Measurements from ENCODE around the gene LUZP2.

Gene LUZP2

DNA sequence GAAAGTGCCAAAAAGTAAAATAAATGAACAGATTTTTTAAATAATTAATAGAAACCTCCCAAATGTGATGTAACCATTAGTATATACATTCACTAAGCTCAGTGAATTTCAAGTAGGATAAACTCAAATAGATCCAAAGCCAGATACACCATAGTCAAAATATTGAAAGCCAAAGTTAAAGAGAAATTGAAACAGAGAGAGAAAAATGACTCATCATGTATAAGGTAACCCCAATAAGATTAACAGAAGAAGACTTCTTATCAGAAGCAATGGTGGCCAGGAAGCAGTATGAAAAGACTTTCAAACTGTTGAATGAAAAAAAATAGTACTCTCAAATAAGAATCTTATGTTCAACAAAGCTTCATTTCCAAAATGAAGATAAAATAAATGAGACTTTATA, 70.5 kb downstream of the LUZP2 start:
- no peak for DNase-seq (ENCODE audit: low read depth)

DNA sequence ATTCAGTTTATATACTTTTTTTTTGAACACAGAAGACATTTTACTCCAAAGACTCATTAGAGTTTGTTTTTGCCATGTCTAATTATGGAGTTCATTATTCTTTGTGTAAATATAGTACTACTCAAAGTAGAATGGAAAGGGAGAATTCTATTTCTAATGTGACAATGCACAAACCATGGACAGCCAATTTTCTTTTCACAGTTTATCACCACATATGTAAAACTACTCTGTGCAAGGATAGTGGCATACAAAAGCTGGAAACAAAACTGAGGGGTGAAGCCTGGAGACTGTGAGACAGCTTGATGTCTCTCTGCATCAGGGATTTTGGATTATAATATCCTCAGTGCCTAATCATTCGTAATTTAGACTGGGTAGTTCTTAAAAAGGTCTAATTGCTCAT, 75.5 kb downstream of the LUZP2 start:
- DNase-seq (ENCODE audit: low read depth), result no peak

DNA sequence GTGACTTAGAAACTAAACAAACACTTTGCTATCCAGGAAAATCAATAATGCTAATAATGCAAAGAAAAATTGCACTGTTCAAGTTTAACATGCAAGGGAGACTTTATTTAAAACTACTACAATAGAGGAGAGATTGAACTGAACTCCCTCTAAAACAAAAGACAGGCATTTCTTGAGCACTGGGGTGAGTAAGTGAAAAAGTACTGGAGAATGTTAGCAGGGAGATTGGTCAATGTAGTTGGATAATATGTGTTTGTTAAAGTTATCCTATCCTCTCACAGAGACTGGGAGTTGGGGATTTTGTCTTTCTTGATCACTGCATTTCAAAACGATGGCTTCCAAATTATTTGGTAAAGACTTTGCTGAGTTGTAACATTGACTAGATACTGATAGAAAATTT, 77.6 kb downstream of the LUZP2 start:
- no peak for DNase-seq (ENCODE audit: low read depth)

DNA sequence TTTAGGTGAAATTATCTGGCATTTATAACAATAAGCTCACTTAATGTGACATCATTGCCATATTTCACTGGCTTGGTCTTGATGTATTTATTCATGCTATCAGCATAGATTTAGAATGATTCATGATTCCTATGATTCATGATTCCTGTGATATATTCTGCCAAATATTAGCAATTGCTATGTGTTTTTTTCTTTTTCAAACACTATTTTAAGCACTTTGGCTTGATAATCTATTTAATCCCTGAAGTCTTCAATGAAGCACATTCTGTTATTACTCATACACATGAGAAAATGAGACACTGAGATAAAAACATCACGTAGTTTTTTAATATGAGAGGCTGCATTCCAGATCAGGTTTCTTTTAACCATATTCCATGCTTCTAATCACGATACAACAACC, 78.5 kb downstream of the LUZP2 start:
- DNase-seq (ENCODE audit: low read depth), result no peak

DNA sequence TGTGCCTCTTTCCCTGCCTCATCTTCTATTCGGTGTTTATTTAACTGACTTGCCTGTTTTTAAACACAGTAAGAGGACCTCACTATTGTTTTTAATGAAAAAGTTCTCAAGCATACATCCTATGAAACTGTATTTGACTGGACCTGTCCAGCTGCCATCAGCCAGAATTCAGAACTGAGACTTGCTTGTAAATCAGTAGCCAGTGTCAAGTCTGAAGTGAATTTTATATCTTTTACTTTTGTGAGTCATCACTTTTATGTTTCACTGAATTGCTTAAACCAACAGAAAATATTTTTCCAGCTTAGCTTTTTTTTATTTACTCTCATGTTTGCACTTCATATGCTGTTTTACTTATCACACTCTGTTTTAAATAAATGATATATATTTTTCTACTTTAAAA, 88.3 kb downstream of the LUZP2 start:
- no peak for DNase-seq (ENCODE audit: low read depth)

DNA sequence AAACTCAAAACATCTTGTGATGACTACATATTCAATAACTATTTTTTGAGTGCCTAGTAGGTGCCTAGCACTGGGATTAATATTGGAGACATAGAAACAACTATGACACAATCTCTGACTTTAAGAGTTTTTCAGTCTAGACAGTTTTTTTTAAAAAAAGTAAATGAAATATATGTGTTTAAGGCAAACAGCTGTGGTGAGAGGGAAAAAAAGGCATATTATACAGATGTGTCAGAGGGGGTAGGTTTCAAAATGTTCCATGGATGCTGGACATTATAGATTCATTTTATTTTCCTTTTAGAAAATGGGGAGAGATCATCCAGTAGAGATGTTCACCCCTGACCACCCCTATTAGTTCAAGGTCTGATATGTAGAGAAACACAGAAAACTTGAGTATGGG, 90.8 kb downstream of the LUZP2 start:
- DNase-seq (ENCODE audit: low read depth), result no peak

DNA sequence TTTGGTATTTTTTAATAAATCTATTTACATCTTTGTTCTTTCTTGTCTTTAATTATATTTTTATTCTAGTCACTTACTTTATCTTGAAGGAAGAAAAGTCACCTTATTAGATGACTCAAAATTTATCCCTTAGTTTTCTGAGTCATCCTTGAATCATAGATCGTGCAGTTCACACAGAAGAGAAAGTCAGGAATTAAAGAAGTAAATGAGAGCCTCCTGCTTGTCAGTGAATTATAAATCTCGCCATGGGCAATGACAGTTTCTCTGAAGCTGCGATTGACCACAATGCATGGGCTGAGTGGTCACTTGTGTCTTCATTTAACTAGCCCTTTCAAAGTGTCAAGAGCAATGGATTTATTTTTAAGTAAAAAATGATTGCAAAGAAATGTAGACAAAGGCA, 91.2 kb downstream of the LUZP2 start:
- no peak for DNase-seq (ENCODE audit: low read depth)

DNA sequence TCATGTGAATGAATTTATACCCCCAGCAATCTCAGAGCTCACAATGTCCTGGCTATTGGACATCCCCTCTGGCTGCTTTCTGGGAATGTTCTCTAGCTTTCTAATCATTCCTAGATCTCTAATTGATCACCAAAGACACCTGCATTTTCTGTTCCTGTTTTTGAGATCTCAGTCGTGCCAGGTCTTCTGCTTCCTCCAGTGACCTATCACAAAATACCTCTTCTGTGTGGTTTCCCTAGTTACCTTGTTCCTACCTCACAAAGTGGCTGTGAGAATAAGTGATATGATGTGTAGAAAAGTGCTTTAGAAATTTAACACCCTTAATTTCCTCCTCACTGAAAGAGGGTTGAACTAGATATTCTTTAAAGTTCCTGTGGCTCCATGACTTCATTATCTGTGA, 92.2 kb downstream of the LUZP2 start:
- no peak for DNase-seq (ENCODE audit: low read depth)

DNA sequence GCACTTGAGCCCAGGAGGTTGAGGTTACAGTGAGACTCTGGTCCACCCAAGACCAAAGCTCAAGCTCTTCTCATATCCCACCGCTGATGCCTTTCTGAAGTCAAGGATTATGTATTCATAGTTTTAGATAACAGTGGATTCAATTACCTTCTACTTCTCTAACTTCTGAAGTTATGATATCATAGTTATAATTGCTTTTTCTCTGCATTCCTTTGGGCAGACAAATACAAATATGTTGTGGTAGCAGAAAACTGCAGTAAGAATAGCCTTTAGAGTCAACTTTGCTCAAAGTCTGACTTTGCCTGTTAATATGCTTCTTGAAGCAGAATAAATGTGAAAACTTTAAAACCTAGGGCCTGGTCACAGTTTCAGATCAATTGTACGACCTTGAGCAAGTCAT, 94.4 kb downstream of the LUZP2 start:
- no peak for DNase-seq (ENCODE audit: low read depth)

DNA sequence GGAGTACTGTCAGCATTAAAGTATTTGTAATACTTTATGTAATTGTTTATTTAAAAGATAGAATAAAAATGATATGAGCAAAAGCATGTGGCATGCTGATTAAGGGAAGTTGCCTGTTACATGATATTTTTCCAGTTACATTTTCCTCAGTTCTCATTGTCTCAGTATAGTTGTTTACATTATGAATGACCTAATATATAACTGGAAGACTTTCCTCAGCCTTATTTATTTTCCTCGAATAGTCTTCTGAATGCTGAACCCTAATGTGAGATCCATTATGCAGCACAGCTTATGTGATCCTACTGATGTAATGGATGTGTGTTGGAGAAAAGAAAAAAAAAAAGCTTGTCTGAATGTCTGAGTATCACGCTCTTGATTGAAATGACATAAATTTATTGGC, 95.5 kb downstream of the LUZP2 start:
- no peak for DNase-seq (ENCODE audit: low read depth)

DNA sequence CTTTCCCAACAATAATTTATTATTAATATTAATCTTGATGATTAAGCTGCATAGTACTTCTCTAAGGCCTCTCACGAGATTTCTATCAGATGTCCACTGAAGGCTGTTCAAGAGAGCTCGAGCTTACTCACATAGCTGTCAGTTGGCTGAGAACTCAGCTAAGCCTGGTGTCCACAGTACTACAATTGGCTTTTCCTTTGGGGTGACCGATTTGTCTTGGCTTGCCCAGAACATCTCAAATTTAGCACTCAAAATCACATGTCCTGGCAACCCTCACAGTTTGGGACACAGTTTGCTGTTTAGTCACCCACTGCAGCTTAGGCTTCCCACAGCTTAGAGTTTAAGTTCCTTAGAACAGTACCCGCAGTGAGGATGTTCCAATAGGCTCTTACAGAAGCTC, 96.5 kb downstream of the LUZP2 start:
- DNase-seq (ENCODE audit: low read depth), result no peak

DNA sequence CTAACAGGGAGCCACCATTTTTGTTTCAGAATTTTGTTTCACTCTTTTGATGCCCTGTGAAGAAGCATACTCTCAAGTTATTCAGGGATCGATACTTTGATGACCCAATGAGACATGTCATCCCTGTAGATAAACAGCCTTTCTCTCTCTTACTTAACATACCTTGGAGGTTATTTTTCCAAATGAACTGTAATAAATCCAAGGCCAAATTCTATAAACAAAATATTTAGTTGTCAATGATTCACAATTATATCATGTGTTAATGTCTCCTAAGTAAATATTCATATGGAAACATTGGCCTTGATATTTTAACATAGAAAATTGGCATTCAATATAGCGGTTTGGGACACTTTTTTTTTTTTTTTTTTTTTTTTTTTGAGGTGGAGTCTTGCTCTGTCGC, 97.5 kb downstream of the LUZP2 start:
- no peak for DNase-seq (ENCODE audit: low read depth)

DNA sequence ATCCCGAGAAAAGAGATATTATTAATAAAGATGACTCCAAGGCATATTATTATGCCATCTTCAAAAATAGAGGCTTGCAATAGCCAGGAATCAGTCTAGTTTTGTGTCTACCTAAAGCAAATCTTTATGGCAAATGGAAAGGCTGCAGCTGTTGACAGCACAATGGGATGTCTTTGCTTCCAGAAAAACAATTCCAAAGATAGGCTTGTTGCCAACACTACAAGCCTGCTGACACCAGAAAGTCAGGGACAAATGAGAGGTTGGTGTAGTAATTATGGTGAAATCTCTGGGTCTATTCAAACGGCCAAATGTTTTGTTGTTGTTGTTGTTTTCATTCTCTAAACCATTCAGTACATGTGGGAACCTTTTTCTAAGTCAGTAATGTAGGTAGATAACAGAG, 101.8 kb downstream of the LUZP2 start:
- no peak for DNase-seq (ENCODE audit: low read depth)

DNA sequence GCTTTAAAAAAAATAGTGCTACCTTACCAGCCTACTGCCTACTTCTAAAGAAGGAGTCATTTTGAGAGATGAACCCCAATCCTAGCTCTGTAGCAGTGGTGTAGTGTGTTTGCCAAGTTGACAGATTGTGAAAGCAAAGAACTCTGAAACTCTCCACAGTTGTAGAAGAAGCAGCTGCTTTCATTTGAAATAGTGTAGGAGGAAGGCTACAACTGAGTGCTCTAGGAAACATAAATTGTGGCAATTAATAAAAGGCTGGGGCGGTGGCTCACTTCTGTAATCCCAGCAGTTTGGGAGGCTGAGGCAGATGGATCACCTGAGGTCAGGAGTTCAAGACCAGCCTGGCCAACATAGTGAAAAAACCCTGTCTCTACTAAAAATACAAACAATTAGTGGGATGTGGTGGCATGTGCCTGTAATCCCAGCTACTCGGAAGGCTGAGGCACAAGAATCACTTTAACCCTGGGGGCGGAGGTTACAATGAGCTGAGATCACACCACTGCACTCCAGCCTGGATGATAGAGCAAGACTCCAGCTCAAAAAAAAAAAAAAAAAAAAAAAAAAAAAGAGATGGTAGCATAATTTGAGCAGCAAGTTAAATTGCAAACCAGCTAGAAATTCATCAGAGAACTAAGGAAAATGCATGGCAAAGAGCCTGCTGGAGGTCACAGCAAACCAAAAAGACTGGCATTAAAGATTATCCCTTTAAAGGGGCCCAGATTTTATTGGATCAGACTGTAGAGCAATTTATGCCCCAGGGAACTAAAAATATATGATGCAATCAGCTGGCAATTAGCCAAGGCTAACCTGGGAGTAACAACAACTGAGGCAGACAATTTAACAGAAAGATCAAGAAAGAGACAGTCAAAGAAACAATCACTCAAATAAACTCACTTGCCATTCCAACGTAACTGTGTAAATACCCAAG, 112.6 kb downstream of the LUZP2 start:
- DNase-seq (ENCODE audit: low read depth), result no peak

DNA sequence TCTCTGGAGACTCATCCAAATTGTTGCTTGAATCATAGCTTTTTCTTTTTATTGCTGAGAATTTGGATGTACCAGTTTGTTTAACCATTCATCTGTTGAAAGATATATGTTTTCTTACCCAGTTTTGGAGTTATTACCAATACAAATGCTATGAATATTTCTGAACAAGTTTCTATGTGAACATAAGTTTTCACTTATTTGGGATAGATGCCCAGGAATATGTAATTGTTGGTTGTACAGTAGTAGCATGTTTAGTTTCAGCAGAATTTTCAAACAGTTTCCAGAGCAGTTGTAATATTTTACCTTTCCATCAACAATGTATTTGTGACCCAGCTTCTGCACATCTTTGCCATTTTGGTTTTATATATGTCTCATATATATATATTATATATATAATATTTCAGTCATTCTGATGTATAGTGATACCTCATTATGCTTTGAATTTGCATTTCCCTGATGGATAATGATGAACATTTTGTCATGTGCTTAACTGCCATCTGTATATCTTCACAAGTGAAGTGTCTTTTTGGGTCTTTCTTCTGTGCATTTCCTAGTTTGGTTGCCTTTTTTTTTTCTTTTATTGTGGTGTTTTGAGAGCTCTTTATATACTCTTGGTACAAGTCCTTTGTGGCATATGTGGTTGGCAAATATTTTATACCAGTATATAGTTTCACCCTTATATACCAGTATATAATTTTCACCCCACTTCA, 118.8 kb downstream of the LUZP2 start:
- no peak for DNase-seq (ENCODE audit: low read depth)

DNA sequence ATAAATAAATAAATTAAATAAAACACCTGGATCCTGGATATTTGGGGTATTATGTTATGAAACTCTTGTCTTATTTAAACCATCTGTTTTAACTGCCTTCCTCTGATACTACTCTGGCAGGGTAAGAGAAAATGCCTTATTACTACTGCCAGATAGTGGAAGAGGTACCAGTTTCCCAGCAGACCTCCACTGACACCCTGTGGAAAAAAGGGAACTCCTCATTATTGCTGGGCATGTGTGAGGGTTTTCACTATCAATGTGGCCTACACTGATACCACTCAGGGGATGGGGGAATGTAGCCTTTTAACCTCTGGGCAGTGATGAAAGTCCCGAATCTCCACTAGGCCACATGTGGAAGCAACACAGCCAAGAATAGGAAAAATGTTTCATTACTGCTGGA, 121.0 kb downstream of the LUZP2 start:
- no peak for DNase-seq (ENCODE audit: low read depth)

DNA sequence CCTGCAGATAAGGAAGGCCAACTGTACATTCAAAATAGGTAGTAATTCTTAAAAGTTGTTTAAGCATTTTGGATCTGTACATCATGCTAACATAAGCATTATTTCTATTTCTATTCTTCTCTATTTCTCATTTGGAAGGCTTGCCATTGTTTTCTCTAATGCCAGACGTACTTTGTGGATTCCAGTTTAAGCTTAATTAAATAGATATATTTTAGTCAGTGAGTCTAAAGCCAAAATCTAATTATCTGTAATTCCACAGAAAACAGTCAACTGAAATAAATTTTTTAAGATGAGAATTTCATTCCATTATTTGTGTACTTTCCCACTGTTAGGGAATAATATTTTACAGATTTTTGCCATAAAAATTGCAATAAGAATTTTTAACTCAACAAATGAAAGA, 123.0 kb downstream of the LUZP2 start:
- DNase-seq (ENCODE audit: low read depth), result no peak

DNA sequence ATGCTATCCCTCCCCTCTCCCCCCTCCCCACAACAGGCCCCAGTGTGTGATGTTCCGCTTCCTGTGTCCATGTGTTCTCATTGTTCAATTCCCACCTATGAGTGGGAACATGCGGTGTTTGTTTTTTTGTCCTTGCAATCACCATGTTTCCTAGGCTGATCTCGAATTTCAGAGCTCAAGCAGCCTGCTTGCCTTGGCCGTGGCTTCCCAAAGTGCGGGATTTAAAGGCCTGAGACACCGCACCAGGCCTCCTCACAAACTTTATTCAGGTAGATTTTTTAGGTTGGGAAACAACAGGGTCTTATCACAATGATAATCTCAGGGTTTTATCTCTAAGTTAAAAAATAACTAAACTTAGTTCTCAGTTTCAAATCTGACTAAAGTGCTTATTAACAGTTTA, 125.4 kb downstream of the LUZP2 start:
- DNase-seq (ENCODE audit: low read depth), result no peak

DNA sequence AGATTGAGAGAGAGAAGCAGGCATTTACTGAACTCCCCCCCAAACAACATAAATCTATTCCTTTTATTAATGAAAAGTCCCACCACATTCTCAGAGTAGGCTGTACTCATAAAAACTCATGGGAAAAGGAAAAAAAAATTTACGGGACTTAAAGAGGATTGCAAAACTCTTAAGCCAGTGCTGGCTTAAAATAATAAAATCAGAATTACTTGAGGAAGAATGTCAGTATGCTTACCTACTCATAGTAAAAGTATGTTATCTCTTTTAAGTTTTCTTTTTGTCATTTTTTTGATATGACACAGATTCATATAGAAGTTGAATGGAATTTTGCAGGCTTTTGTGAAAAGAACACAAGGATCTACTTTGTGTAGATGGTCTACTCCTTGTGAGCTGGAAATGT, 126.3 kb downstream of the LUZP2 start:
- DNase-seq (ENCODE audit: low read depth), result no peak

DNA sequence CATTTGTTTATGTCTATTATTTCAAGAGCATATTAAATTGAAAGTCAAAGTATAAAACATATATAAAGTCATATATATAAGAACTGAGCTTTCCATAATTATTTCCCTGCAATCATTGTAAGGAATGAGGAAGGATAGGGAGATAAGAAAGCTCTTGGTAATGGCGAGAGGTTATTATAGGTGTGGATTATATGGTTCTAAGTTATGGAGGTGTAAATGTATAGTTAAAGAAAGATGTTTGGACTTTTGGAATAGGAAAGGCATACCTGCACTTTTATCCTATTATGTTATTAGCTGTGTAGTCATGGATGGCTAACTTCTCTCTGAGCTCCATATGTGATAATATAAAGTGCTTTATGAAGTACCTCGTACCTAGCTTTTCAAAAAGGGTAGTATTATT, 127.6 kb downstream of the LUZP2 start:
- DNase-seq (ENCODE audit: low read depth), result no peak

DNA sequence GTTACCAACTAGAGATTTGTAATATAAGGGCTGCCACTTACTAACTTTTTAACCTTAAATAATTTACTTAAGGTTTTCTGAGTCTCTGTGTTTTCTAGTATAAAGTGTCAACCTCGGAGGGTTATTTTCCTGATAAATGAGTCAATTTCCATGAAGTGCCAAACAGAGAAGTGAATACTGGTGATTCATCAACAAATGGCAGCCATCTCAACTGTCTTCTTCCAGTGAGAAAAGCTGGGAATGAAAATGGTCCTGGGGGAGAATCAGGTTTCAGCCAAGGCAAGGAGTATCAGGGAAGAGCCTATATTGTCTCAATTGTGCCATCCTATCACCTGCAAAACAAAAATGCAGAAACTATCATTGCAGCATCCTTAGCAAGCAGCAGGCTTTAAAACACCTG, 129.1 kb downstream of the LUZP2 start:
- DNase-seq (ENCODE audit: low read depth), result no peak

DNA sequence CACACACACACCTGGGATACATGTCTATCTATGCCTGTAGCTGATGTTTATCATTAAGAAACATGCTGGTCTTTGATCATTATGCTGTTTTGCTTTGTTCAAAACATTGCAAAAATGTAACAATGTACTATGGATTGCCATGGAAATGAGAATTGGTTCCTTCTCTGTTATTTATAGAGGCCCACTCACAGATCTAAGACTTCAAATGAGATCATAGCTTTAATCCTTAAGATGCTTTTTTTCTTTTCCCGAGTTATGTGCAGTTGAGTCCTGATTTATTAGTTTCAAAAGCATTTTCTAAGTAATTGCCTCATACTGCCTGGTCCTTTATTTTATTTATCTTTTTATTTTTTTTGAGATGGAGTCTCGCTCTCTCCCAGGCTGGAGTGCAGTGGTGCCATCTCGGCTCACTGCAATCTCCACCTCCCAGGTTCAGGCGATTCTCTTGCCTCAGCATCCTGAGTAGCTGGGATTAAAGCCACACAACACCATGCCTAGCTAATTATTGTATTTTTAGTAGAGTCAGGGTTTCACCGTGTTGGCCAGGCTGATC, 131.4 kb downstream of the LUZP2 start:
- no peak for DNase-seq (ENCODE audit: low read depth)

DNA sequence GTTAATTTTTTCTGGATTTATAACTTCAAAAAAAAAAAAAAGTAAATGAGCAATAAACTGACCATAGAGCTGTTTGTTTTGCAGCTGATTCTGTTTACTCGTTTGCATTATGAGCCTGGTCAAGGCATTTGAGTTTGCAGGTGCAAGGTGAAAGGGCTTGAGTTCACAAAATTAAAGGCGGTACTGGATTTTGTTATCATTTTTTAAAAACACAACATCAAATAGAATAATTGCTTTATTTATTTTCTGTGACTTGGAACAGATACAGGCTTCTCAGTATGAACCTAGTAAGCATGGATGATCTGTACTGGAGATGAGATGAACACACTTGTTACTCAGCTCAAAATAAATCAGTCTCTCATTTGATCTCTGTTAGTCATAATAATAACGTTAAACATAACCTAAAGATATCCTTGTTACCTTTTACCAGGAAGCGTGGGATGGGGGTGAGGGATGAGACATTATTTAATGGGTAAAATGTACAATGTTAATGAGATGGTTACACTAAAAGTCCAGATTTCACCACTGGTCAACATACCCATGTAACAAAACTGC, 137.8 kb downstream of the LUZP2 start:
- DNase-seq (ENCODE audit: low read depth), result no peak

Data from CMK (cell line).